Lower leg skin (tissue), 4 donors: ENCODE measurements around the gene SLX4IP. TPM values are rescaled to one million over a fixed set of nuclear protein-coding genes. Genes with fewer than 3 reads are reported as not detected.
A peak's percentile ranks its signal among the peaks of the same experiment; 100 is the strongest.

Experiments
- DNase-seq, 2 donors: peaks; one replicate each; pipeline ENCODE4 v3.0.0-alpha.2; 2019; ENCODE audit warnings: low spot score in 2 of 2
- H3K4me3 ChIP-seq: fragments of 200-600 bp; sonication (generic); 2 replicates; pipeline ENCODE4 v1.5.1; 2017; ENCODE audit warnings: mild to moderate bottlenecking, low read depth; ENCODE audit not compliant: poor library complexity, severe bottlenecking
- POLR2A ChIP-seq, 2 donors: fragments of 450-650 bp; IDR thresholded peaks; one replicate each; pipeline ENCODE4 v1.6.1; 2016 to 2017; ENCODE audit warnings: antibody characterized with exemption in 2 of 2, mild to moderate bottlenecking in 1 of 2, moderate library complexity in 1 of 2
- WGBS, 2 donors: methylation state at CpG; one replicate each; pipeline ENCODE4 v1.1.5; 2018; 5-methylcytosine and 5-hydroxymethylcytosine counted together
- intact Hi-C: fragments of 100-400 bp; cut with DNase I; formaldehyde crosslinking; loops from one replicate; pipeline ENCODE4 v1.15.0; 2023; ENCODE audit warnings: low total_unique reads
- total RNA-seq, 4 donors: library from RNA; depleted of rRNA; stranded (reverse); fragments of >200 nt; gene quantifications; one replicate each; pipeline ENCODE4 v1.1.0, GENCODE V29; 2016
- TF ChIP-seq, protein P1 (sequence below), 3 donors: fragments of 450-650 bp; IDR thresholded peaks; one replicate each; pipeline ENCODE4 v1.5.1; 2016; ENCODE audit warnings: antibody characterized with exemption in 3 of 3, mild to moderate bottlenecking in 3 of 3, moderate library complexity in 2 of 3

SLX4IP gene
- total RNA-seq, 4 donors from 2014 or later, result 3.0 to 4.0 (median 3.7) TPM

DNA sequence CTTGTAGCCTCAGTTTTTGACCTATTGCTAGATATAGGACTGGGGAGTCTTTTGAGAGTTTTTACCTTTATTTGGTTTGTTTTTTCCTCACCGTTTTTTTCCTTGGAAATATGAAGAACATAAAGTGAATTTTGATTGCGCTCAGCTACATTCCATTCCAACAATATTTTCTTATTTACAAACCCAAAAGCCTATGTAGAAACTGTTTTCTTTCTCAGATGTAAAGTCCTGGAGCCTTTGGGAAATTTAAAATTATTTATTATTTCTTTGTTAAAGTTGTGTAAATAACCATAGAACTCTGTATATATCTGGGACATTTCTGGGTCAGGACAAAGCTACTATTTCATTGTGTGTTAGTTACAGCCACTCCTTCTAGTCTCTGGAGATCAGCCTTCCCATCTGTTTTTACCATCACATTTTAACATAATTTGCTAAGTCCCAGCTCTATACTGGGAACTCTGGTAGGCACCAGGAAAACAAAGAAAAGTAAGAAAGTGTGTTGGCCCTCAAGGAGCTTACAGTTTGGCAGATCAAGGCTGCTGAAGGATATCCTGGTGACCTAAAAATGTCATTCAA is 169.8 kb downstream of the SLX4IP start:
- intact Hi-C loops, result no loop called here
- no peak for DNase-seq

DNA sequence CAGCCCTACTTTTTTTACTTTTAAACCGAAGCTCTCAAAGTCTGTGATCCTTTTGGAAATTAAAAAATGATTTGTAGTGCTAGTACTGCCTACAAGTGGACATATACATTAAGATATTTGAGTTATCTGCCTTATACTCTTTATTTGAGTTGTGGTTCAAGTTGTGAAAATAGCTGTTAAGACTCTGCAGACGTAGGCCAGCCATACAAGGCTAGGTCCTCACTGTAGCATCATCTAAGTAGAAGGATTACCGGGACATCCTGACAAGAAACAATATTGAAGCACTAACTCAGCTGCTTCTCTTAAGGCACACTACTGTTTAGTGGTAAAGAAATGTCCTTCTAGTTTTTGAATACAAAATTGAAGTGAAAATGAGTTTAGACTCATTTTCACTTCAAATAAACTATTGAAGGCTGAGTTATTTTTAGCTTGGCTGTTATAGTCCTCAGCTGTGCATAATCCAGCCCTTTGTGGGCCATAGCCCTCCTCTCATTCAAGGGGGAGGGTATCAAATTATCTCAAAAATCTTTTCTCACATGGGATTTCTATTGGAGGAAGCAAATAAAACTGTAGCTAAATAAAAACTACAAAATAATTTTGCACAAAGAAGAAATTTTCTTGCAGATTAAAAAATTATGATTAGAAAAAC is 170.6 kb downstream of the SLX4IP start:
- 82 to 92% methylated on average over 3 of the region's 3 CpGs for WGBS, 2 donors
- DNase-seq, result no peak
- no peak overlapping the region for H3K4me3 ChIP-seq
- intact Hi-C loops, result no loop called here
- TF ChIP-seq, protein P1, sequence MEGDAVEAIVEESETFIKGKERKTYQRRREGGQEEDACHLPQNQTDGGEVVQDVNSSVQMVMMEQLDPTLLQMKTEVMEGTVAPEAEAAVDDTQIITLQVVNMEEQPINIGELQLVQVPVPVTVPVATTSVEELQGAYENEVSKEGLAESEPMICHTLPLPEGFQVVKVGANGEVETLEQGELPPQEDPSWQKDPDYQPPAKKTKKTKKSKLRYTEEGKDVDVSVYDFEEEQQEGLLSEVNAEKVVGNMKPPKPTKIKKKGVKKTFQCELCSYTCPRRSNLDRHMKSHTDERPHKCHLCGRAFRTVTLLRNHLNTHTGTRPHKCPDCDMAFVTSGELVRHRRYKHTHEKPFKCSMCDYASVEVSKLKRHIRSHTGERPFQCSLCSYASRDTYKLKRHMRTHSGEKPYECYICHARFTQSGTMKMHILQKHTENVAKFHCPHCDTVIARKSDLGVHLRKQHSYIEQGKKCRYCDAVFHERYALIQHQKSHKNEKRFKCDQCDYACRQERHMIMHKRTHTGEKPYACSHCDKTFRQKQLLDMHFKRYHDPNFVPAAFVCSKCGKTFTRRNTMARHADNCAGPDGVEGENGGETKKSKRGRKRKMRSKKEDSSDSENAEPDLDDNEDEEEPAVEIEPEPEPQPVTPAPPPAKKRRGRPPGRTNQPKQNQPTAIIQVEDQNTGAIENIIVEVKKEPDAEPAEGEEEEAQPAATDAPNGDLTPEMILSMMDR (IDR thresholded peaks at IDR 0.05), result no peak
- TF ChIP-seq POLR2A (IDR thresholded peaks at IDR 0.05), result no peak

More for the DNA sequence above, 169.8 kb downstream of the SLX4IP start:
- H3K4me3 ChIP-seq, result no peak overlapping the region
- no peak for TF ChIP-seq POLR2A (IDR thresholded peaks at IDR 0.05)
- TF ChIP-seq, protein P1 (IDR thresholded peaks at IDR 0.05), result no peak
- 75 to 76% methylated on average over 2 of the region's 2 CpGs for WGBS, 2 donors

DNA sequence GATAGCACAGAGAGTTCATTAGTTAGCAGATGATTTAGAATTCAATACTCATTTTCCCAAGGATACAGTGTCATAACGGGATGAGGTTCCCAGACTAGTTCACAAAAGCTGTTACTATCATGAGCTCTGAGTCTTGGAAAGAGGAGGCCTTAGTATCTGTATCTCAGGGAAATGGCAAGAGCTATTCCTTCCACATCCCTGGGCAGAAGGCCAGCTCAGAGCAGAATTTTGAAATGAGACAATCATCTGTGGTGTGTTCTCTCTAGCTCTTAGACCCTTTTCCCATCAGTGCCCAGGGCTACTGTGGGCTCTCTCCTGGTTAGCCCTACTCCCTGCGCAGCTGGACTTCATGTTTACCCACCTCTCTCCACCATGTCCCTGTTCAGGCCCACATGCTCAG is 174.2 kb downstream of the SLX4IP start:
- intact Hi-C loops, result no loop called here
- peak; percentile 68 to 91 for DNase-seq
- WGBS, 2 donors, result 65 to 87% methylated on average over 2 of the region's 2 CpGs

DNA sequence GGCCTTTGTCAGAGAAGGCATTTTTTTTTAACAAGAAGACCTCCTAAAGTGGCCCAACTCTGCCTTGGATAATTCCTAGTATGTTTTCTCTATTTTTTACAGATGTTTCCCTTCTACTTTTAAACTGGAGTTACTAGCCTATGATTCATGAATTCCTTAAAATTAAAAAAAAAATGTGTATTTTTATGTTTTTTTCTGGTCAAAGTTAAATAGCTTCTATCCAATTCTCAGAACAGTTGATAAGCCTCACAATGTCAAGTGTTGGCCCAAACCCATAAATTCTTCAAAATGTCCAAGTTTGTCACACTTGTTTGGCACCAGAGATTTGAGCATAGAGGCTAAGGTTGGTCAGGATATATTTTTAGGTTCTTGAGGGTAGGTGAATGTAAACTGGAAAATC is 174.7 kb downstream of the SLX4IP start:
- DNase-seq, result no peak

More for the DNA sequence above, 174.2 kb downstream of the SLX4IP start:
- no peak overlapping the region for H3K4me3 ChIP-seq
- no peak for TF ChIP-seq POLR2A (IDR thresholded peaks at IDR 0.05)
- TF ChIP-seq, protein P1 (IDR thresholded peaks at IDR 0.05), result no peak

DNA sequence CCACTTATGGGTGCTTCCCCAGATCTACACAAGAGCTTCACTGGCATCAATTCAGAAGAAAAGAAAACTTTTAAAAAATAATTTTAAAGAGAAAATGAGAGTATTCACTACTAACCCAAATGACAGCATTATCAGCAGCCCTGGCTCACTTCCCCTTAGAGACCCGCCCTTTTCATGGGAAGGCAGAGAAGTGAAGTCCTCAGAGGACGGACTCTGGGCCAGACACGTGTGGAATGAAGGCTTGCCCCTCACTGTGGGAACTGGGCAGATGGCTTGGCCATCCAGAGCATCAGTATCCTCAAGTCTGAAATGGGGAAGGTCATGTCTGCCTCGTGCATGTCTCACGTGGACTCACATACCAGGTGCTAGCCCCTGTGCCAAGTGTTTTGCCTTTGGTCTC is 175.1 kb downstream of the SLX4IP start:
- WGBS, 2 donors, result 65 to 72% methylated on average over 5 of the region's 5 CpGs
- no peak overlapping the region for H3K4me3 ChIP-seq
- intact Hi-C loops, result no loop called here
- no peak for TF ChIP-seq POLR2A (IDR thresholded peaks at IDR 0.05)
- TF ChIP-seq, protein P1 (IDR thresholded peaks at IDR 0.05), result no peak
- DNase-seq, result no peak

More for the DNA sequence above, 174.7 kb downstream of the SLX4IP start:
- intact Hi-C loops, result no loop called here
- TF ChIP-seq, protein P1 (IDR thresholded peaks at IDR 0.05), result no peak
- no peak for TF ChIP-seq POLR2A (IDR thresholded peaks at IDR 0.05)
- no peak overlapping the region for H3K4me3 ChIP-seq
